HFFc6 (cell line): ENCODE data around the gene FGF18. TPM values are rescaled to one million over a fixed set of nuclear protein-coding genes. Genes with fewer than 3 reads are reported as not detected.

Source experiments
- DNase-seq: peaks from one replicate; pipeline ENCODE4 v3.0.0-alpha.2; 2018
- H3K27ac Mint-ChIP-seq: 2 replicates; pipeline ENCODE4 v1.8.0; 2020; ENCODE audit warnings: mild to moderate bottlenecking, mixed read lengths
- H3K27me3 Mint-ChIP-seq: 2 replicates; pipeline ENCODE4 v1.8.0; 2021; ENCODE audit warnings: mild to moderate bottlenecking, moderate library complexity, mixed read lengths; ENCODE audit not compliant: insufficient read depth
- H3K36me3 Mint-ChIP-seq: 2 replicates; pipeline ENCODE4 v1.8.0; 2021; ENCODE audit warnings: low read depth, mixed read lengths
- H3K4me1 Mint-ChIP-seq: 2 replicates; pipeline ENCODE4 v1.8.0; 2020; ENCODE audit warnings: low read depth, mixed read lengths
- H3K4me3 Mint-ChIP-seq: 2 replicates; pipeline ENCODE4 v1.8.0; 2020; ENCODE audit warnings: mild to moderate bottlenecking, moderate library complexity, mixed read lengths
- H3K9me3 Mint-ChIP-seq: 2 replicates; pipeline ENCODE4 v1.8.0; 2020; ENCODE audit warnings: mild to moderate bottlenecking, mixed read lengths
- microRNA-seq: library from miRNA; unstranded; fragments of <30 nt; microRNA quantifications from one replicate; pipeline ENCODE4, GENCODE V29; 2019
- total RNA-seq, 6 experiments: library from RNA; stranded (reverse); fragmentation: NEBNext Ultra II Directional; extraction: Animal tissue kit (Norgen Biotek cat#: 25700); gene quantifications; 2 replicates in 1 of 6; 3 replicates in 5 of 6; pipeline ENCODE4 v1.2.3, GENCODE V29; 2021
- TF ChIP-seq, protein P1 (sequence below): fragments of 200-600 bp; sonication (generic); IDR thresholded peaks from 2 replicates; pipeline ENCODE4 v1.5.0; 2021; ENCODE audit warnings: antibody characterized with exemption, mild to moderate bottlenecking

The FGF18 gene
- total RNA-seq, 6 experiments from 2014 or later: 0.16 to 0.17 TPM; not detected in 4

DNA sequence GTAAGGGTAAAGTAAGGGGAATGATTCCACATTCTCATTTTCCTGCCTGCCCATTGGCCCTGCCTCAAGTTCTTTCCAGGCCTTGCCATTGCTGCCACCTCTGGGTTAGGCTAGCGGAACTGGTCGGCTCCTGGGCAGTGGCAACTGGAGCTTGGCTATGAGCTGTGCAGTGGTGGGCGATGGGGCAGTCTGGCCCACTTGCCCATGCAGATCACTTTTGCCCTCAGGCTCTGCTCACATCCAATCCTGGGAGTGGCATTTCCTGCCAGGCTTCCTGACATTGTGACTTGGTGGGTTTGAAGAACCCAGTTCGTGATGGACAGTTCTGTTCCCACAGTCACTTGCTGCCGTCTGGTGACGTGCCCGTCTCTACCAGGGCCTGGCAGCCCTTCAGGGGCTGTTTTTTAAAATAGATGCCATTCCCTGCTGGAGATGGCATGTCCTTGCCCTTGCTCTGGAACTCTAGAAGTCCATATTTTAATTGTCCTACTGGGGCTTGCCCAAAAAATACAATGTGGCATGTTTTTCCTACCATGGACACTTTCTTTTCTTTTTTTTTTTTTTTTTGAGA, 86.1 kb downstream of the FGF18 start:
- Mint-ChIP-seq H3K27ac (no peak overlapping the region), H3K36me3 (no peaks in the 10 kb centered on the region), H3K9me3 (no peaks in the 10 kb centered on the region), H3K4me3 (no peak overlapping the region), H3K4me1 (no peaks in the 10 kb centered on the region), H3K27me3 (peaks cover 28% of the 10 kb centered on the region)
- TF ChIP-seq, protein P1, sequence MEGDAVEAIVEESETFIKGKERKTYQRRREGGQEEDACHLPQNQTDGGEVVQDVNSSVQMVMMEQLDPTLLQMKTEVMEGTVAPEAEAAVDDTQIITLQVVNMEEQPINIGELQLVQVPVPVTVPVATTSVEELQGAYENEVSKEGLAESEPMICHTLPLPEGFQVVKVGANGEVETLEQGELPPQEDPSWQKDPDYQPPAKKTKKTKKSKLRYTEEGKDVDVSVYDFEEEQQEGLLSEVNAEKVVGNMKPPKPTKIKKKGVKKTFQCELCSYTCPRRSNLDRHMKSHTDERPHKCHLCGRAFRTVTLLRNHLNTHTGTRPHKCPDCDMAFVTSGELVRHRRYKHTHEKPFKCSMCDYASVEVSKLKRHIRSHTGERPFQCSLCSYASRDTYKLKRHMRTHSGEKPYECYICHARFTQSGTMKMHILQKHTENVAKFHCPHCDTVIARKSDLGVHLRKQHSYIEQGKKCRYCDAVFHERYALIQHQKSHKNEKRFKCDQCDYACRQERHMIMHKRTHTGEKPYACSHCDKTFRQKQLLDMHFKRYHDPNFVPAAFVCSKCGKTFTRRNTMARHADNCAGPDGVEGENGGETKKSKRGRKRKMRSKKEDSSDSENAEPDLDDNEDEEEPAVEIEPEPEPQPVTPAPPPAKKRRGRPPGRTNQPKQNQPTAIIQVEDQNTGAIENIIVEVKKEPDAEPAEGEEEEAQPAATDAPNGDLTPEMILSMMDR: no peak
- DNase-seq: no peak

DNA sequence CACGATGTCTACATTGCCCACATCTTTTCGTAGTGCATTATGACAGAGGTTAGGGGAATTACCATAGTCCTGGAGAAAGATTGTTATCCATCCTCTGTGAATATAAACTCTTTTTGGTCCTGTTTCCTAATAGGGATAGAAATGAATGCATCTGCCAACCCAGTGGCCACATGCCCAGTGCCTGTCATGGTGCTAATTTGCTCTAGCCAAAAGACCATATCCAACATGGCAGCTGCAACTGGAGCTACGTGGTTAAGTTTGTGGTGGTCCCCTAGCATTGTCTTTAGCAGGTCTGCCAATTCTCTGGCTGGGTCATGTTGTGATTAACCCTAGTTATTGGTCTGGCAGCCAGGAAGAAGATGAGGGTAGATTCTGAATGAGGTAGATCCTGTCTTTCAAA, 87.5 kb downstream of the FGF18 start:
- Mint-ChIP-seq H3K36me3 (no peaks in the 10 kb centered on the region), H3K9me3 (no peaks in the 10 kb centered on the region), H3K27me3 (peaks cover 28% of the 10 kb centered on the region), H3K27ac (no peak overlapping the region), H3K4me3 (no peak overlapping the region), H3K4me1 (no peaks in the 10 kb centered on the region)
- no peak for DNase-seq
- TF ChIP-seq, protein P1: no peak

Small RNAs within 50 kb of the gene (microRNA-seq; reads per million reads assigned to microRNA genes)
- not detected for gene MIR3912

Other genes with a start within 250 kb of the FGF18 start
- gene TLX3, start 110.4 kb upstream of the FGF18 start, total RNA-seq: not detected
- 1,000 to 10,000 TPM; 1,557 to 2,328 (median 1,897) TPM for gene NPM1, start 31.8 kb upstream of the FGF18 start, total RNA-seq